HEK293 (cell line): ENCODE results near the gene KCNMA1.

Experiments
- CTCF ChIP-seq: fragments of 450-650 bp; formaldehyde crosslinking; IDR thresholded peaks from 2 replicates; pipeline ENCODE4 v1.5.1; 2016; ENCODE audit warnings: missing biosample characterization, missing genetic modification characterization
- ZBTB11 ChIP-seq: fragments of 450-650 bp; formaldehyde crosslinking; conservative IDR thresholded peaks from 2 replicates; pipeline ENCODE4 v1.5.1; 2016; ENCODE audit warnings: low read depth, missing biosample characterization, missing genetic modification characterization
- ZNF426 ChIP-seq: fragments of 450-650 bp; formaldehyde crosslinking; IDR thresholded peaks from 2 replicates; pipeline ENCODE4 v1.5.1; 2017; ENCODE audit warnings: missing biosample characterization, missing genetic modification characterization, mild to moderate bottlenecking, inconsistent platforms, moderate library complexity

- TF ChIP-seq ZNF426 (tag by site-specific recombination): no peak
- no peak for TF ChIP-seq CTCF (tag by site-specific recombination)
- no peak for TF ChIP-seq ZBTB11 (tag by site-specific recombination)
Observed at GRCh38 chr10:77328272-77328816, 309.3 kb downstream of the KCNMA1 start.
